ENCODE data around the gene MAP3K19.
"Not testable (repeated sequence)": the region's sequence is repeated elsewhere in the genome, so short reads cannot be mapped to it uniquely, and the experiment has no call there.

The MAP3K19 gene

GRCh38 chr2:135047300-135047699, at the start of gene MAP3K19:
MAP3K19 (minus strand) TSS chr2:135047447; CDS start chr2:135024647, 22,800 bp downstream.
- DNase-seq (ENCODE audit: low read depth in 2 of 2): no peak

- DNase-seq (ENCODE audit: low read depth in 2 of 2): no peak
Measured at GRCh38 chr2:135096665-135097446, 49.6 kb upstream of the MAP3K19 start.

GRCh38 chr2:135095591-135095990, 48.3 kb upstream of the MAP3K19 start:
- no peak for DNase-seq (ENCODE audit: low read depth in 2 of 2)

GRCh38 chr2:135094508-135094907, 47.3 kb upstream of the MAP3K19 start:
- no peak for DNase-seq (ENCODE audit: low read depth in 2 of 2)

GRCh38 chr2:135093670-135094330, 46.6 kb upstream of the MAP3K19 start:
- DNase-seq (ENCODE audit: low read depth in 2 of 2): no peak

GRCh38 chr2:135093193-135093592, 45.9 kb upstream of the MAP3K19 start:
- DNase-seq (ENCODE audit: low read depth in 2 of 2): no peak

- DNase-seq (ENCODE audit: low read depth in 2 of 2): no peak
Measured at GRCh38 chr2:135091681-135092080, 44.4 kb upstream of the MAP3K19 start.

- not testable (repeated sequence) for DNase-seq (ENCODE audit: low read depth in 2 of 2)
Measured at GRCh38 chr2:135089597-135089996, 42.4 kb upstream of the MAP3K19 start.

GRCh38 chr2:135086222-135086621, 39.0 kb upstream of the MAP3K19 start:
- no peak for DNase-seq (ENCODE audit: low read depth in 2 of 2)

- DNase-seq (ENCODE audit: low read depth in 2 of 2): no peak
Measured at GRCh38 chr2:135078417-135078816, 31.2 kb upstream of the MAP3K19 start.

- no peak for DNase-seq (ENCODE audit: low read depth in 2 of 2)
Measured at GRCh38 chr2:135076556-135076955, 29.3 kb upstream of the MAP3K19 start.

GRCh38 chr2:135074216-135074615, 27.0 kb upstream of the MAP3K19 start:
- no peak for DNase-seq (ENCODE audit: low read depth in 2 of 2)

- DNase-seq (ENCODE audit: low read depth in 2 of 2): no peak
Measured at GRCh38 chr2:135072125-135072997, 25.1 kb upstream of the MAP3K19 start.

GRCh38 chr2:135066710-135067109, 19.5 kb upstream of the MAP3K19 start:
- no peak for DNase-seq (ENCODE audit: low read depth in 2 of 2)

- DNase-seq (ENCODE audit: low read depth in 2 of 2): no peak
Measured at GRCh38 chr2:135064149-135064548, 16.9 kb upstream of the MAP3K19 start.

GRCh38 chr2:135063210-135063609, 16.0 kb upstream of the MAP3K19 start:
- no peak for DNase-seq (ENCODE audit: low read depth in 2 of 2)

GRCh38 chr2:135059577-135059976, 12.3 kb upstream of the MAP3K19 start:
- no peak for DNase-seq (ENCODE audit: low read depth in 2 of 2)

- DNase-seq (ENCODE audit: low read depth in 2 of 2): no peak
Measured at GRCh38 chr2:135056790-135057189, 9.5 kb upstream of the MAP3K19 start.

GRCh38 chr2:135055182-135055786, 8.0 kb upstream of the MAP3K19 start:
- DNase-seq (ENCODE audit: low read depth in 2 of 2): no peak

- DNase-seq (ENCODE audit: low read depth in 2 of 2): peak in 1 of 2 experiments; percentile 3
Measured at GRCh38 chr2:135052997-135053474, 5.8 kb upstream of the MAP3K19 start.

- peak; percentile 75 to 89 for DNase-seq (ENCODE audit: low read depth in 2 of 2)
Measured at GRCh38 chr2:135052042-135052876, 5.0 kb upstream of the MAP3K19 start, which contains the start of gene RAB3GAP1. RAB3GAP1 (plus strand) TSS chr2:135052292; CDS start chr2:135052308, 16 bp downstream.
